ENCODE data around the gene SREBF2. TPM values are rescaled to one million over a fixed set of nuclear protein-coding genes. Genes with fewer than 3 reads are reported as not detected.

SREBF2 gene
- total and polyA plus RNA-seq, 2 experiments from 2014 or later, result 113 to 114 TPM

DNA sequence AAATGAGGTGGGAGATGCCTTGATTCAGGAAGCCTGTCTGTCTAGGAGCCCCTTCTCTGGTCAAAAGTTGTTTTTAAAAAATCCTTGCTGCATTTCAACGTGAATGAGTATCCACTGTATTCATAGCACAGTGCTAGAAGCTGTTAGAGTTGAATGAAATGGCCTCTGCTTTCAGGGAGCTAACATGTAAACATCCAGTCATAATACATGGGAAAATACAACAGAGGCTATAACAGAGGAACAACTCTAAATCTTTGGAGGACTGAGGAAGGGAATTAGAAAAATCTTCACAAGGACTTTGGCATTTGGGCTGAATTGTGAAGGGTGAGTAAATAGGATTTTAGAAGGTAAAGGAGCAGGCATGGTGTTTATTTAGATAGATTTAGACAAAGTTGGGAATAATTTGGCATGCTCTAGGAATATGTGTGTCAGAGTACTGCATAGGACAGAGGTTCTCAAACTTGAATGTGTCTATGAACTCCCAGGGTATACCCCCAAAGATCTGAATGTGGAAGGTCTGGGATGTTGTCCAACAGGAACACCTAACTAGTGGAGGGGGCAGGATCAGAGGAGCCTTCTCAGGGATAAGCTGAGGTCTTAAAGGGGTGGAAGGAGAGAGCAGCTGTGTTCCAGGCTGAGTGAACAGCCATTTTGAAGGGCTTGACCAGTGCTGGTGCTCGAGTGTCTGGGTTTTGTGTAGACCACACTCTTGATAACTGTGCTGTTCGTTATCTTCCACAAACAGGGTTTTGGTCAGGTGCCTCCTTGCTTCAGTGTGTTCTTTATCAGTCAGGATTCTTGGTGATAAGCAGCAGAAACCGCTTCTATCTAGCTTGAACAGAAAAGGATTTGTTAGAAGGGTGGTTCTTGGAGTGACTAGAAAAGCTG, 12.7 kb downstream of the SREBF2 start:
- peaks cover 100% of the 10 kb centered on the region for H3K79me2 ChIP-seq
- no peaks in the 10 kb centered on the region for H3K9me3 ChIP-seq (ENCODE audit: low read depth)
- TF ChIP-seq, protein P1, sequence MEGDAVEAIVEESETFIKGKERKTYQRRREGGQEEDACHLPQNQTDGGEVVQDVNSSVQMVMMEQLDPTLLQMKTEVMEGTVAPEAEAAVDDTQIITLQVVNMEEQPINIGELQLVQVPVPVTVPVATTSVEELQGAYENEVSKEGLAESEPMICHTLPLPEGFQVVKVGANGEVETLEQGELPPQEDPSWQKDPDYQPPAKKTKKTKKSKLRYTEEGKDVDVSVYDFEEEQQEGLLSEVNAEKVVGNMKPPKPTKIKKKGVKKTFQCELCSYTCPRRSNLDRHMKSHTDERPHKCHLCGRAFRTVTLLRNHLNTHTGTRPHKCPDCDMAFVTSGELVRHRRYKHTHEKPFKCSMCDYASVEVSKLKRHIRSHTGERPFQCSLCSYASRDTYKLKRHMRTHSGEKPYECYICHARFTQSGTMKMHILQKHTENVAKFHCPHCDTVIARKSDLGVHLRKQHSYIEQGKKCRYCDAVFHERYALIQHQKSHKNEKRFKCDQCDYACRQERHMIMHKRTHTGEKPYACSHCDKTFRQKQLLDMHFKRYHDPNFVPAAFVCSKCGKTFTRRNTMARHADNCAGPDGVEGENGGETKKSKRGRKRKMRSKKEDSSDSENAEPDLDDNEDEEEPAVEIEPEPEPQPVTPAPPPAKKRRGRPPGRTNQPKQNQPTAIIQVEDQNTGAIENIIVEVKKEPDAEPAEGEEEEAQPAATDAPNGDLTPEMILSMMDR (IDR thresholded peaks at IDR 0.05; ENCODE audit: poor library complexity), result no peak
- TF ChIP-seq EZH2phosphoT487 (IDR thresholded peaks at IDR 0.05; ENCODE audit: low read depth, severe bottlenecking, unreplicated experiment) (no peak), EZH2 (IDR thresholded peaks at IDR 0.05; ENCODE audit: borderline replicate concordance) (no peak)
- H3K27ac ChIP-seq, result peak overlapping the region; percentile 92
- H3K36me3 ChIP-seq (replicated peaks; ENCODE audit: insufficient read depth, low read depth), result no peaks in the 10 kb centered on the region
- H3K9me2 ChIP-seq (replicated peaks; ENCODE audit: insufficient read depth), result no peaks in the 10 kb centered on the region
- peak overlapping the region; percentile 60 for H3K4me2 ChIP-seq
- H2AFZ ChIP-seq, result no peak overlapping the region
- peaks cover 81% of the 10 kb centered on the region for H3K4me1 ChIP-seq (ENCODE audit: insufficient read depth)
- 31% methylated on average over 4 of the region's 4 CpGs for WGBS (ENCODE audit: low lambda C conversion rate, missing lambda C conversion rate)
- no peak overlapping the region for H3K4me3 ChIP-seq
- peaks cover 86% of the 10 kb centered on the region for H4K20me1 ChIP-seq (ENCODE audit: insufficient read depth, poor library complexity, severe bottlenecking)
- DNase-seq (ENCODE audit: low spot score), result peak; percentile 44
- H3K27me3 ChIP-seq, result no peaks in the 10 kb centered on the region

DNA sequence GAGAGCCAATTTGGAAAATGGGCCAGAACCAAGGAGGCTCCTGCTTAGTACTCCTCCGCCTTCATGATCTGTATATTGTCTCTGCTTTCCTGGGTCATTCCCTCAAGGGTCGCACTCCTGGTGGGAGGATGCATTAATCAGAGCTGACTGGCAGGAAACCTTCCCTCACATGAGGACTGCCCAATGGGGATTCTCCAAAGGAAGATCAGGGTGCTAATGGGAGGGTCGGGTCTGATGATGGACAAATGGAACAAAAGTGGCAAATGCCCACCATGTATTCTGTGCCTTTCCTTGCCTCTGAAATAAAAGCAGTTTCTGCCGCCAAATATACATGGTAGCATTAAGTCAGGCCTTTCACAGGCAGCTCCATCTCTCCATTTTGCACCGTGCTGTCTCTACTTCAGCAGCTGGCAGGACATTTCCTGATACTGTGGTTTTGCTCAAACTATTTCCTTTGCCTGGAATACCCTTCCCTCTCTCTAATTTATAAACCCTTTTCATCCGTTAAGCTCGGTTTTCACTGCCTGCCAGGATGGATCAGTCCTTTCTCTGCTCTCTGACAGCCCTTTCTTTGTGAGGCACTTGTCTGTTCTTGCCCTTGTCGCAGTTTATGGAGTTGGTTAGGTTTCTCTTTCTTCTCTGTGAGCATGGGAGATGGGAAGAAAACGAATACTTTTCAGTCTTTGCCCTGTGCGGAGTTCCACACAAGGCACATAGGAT, 13.5 kb downstream of the SREBF2 start:
- Histone ChIP-seq H4K20me1 (ENCODE audit: insufficient read depth, poor library complexity, severe bottlenecking) (peaks cover 85% of the 10 kb centered on the region), H3K36me3 (replicated peaks; ENCODE audit: insufficient read depth, low read depth) (no peaks in the 10 kb centered on the region), H3K4me1 (ENCODE audit: insufficient read depth) (peaks cover 73% of the 10 kb centered on the region), H3K27ac (peak overlapping the region; percentile 92), H3K79me2 (peaks cover 100% of the 10 kb centered on the region), H2AFZ (no peak overlapping the region), H3K9me2 (replicated peaks; ENCODE audit: insufficient read depth) (no peaks in the 10 kb centered on the region), H3K4me3 (no peak overlapping the region), H3K9me3 (ENCODE audit: low read depth) (no peaks in the 10 kb centered on the region), H3K4me2 (peak overlapping the region; percentile 60), H3K27me3 (no peaks in the 10 kb centered on the region)
- DNase-seq (ENCODE audit: low spot score), result no peak
- TF ChIP-seq, protein P1 (IDR thresholded peaks at IDR 0.05; ENCODE audit: poor library complexity), result no peak
- no peak for TF ChIP-seq EZH2phosphoT487 (IDR thresholded peaks at IDR 0.05; ENCODE audit: low read depth, severe bottlenecking, unreplicated experiment)
- no peak for TF ChIP-seq EZH2 (IDR thresholded peaks at IDR 0.05; ENCODE audit: borderline replicate concordance)
- 62% methylated on average over 10 of the region's 10 CpGs for WGBS (ENCODE audit: low lambda C conversion rate, missing lambda C conversion rate)

DNA sequence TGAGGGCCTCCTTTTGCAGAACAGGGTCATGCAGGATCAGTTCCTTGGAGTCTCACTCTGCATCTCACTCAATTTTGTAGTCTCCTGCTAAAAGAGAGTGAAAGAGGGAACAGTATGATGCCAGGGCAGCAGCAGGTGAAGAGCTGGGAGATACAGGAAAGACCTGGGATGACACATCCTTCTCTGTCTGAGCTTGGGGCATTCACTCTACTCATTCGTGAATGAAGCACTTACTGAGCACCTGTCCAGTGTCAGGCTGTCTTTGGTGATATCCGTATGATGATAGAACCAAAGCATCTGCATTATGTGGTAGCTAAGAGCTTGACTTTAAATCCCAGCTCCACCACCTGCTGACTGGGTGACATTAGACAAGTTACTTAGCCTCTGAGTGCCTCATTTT, 14.4 kb downstream of the SREBF2 start:
- Histone ChIP-seq H3K27ac (peak overlapping the region; percentile 92), H3K4me1 (ENCODE audit: insufficient read depth) (peaks cover 65% of the 10 kb centered on the region), H3K79me2 (peaks cover 100% of the 10 kb centered on the region), H3K36me3 (replicated peaks; ENCODE audit: insufficient read depth, low read depth) (no peaks in the 10 kb centered on the region), H2AFZ (no peak overlapping the region), H3K4me3 (no peak overlapping the region), H3K9me3 (ENCODE audit: low read depth) (no peaks in the 10 kb centered on the region), H4K20me1 (ENCODE audit: insufficient read depth, poor library complexity, severe bottlenecking) (peaks cover 80% of the 10 kb centered on the region), H3K9me2 (replicated peaks; ENCODE audit: insufficient read depth) (no peaks in the 10 kb centered on the region), H3K27me3 (no peaks in the 10 kb centered on the region), H3K4me2 (peak overlapping the region; percentile 60)
- 71% methylated on average over 2 of the region's 2 CpGs for WGBS (ENCODE audit: low lambda C conversion rate, missing lambda C conversion rate)
- DNase-seq (ENCODE audit: low spot score), result no peak
- TF ChIP-seq, protein P1 (IDR thresholded peaks at IDR 0.05; ENCODE audit: poor library complexity), result no peak
- TF ChIP-seq EZH2phosphoT487 (IDR thresholded peaks at IDR 0.05; ENCODE audit: low read depth, severe bottlenecking, unreplicated experiment) (no peak), EZH2 (IDR thresholded peaks at IDR 0.05; ENCODE audit: borderline replicate concordance) (no peak)
